BJ (cell line): ENCODE data around the gene CYP2S1. TPM values are rescaled to one million over a fixed set of nuclear protein-coding genes. Genes with fewer than 3 reads are reported as not detected.
"Not testable (repeated sequence)": the region's sequence is repeated elsewhere in the genome, so short reads cannot be mapped to it uniquely, and the experiment has no call there.

Experiments used
- CTCF ChIA-PET: fragments of 350-600 bp; formaldehyde crosslinking; extraction: SDS; loops from one replicate; lab custom pipeline; 2021; ENCODE audit warnings: antibody characterized with exemption, inconsistent platforms; lab: Yijun Ruan, JAX
- POLR2A ChIA-PET: fragments of 300-600 bp; sonication (Branson Sonifier 250); formaldehyde crosslinking; extraction: SDS; loops from one replicate; lab custom pipeline; 2021; ENCODE audit warnings: antibody characterized with exemption; lab: Charles Lee
- DNase-seq: peaks from one replicate; pipeline ENCODE4 v3.0.0-alpha.2; 2011; ENCODE audit warnings: low read depth
- H3K27me3 ChIP-seq: 2 replicates; pipeline ENCODE4 v1.6.0; 2011; ENCODE audit warnings: low read length; ENCODE audit not compliant: control insufficient read depth, insufficient read depth
- H3K36me3 ChIP-seq: 2 replicates; pipeline ENCODE4 v1.5.1; 2011; ENCODE audit warnings: low read length; ENCODE audit not compliant: control insufficient read depth, insufficient read depth
- H3K4me3 ChIP-seq: 2 replicates; pipeline ENCODE4 v1.5.1; 2011; ENCODE audit warnings: low read depth, mild to moderate bottlenecking, control low read depth, low read length
- polyA plus RNA-seq: library from polyadenylated mRNA; depleted of rRNA; stranded (reverse); fragments of >200 nt; gene quantifications from 2 replicates; pipeline ENCODE4 v1.2.3, GENCODE V29; 2011
- TF ChIP-seq, protein P1 (sequence below): IDR thresholded peaks from 2 replicates; pipeline ENCODE4 v1.5.1; 2011; ENCODE audit warnings: low read depth, mild to moderate bottlenecking, control low read depth, inconsistent platforms, low read length, moderate library complexity; ENCODE audit not compliant: insufficient read depth

The CYP2S1 gene
- polyA plus RNA-seq, 1 experiment: 0.27 TPM

DNA sequence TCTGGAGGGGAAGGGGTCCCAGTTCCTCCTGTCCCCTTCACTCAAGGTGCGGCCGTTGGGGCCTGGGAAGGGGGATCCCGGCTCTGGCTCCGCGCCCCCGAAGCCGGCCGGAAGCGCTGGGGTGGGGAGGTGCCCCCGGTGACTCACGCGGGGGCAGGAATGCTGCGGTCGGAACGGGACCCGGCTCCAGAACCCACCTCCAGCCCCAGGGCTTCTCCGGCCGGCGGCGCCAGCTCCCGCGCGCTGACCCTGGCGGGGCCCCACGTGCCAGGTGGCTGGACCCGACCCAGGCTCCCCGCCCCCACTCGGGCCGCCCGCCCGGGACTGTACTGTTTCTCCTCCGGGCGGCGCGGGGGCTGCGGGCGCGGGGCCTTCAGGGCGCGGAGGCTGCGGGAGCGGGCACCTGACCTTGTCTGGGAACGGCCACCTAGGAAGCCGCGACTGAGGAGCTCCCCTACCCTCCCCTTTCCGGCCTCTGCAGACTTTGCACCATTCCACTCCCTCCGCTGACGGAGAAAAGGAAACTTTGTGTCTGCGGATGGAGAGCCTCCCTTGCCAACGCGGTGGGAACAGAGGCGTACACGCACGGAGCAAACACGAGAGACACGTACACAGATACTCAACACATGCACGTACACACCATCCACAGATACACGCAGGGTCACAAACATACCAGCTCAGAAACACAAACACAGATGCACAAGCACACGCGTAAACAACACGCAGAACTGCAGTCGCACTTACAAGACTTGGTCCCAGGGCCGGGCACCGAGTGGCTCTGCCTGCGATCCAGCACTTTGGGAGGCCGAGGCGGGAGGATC is 33.2 kb downstream of the CYP2S1 start:
- Histone ChIP-seq H3K27me3 (no peaks in the 10 kb centered on the region), H3K4me3 (peak overlapping the region; percentile 31), H3K36me3 (peaks cover 28% of the 10 kb centered on the region)
- CTCF ChIA-PET: interaction anchor here (0.6 to 4.1 kb wide), 6 partner anchors 11 to 33 kb away, joined by 3 to 27 read pairs (median 4); no protein-coding TSS in a partner anchor
- POLR2A ChIA-PET: interaction anchor here (0.7 to 0.8 kb wide), 2 partner anchors 449 to 944 kb away, joined by 3 to 4 read pairs; no protein-coding TSS in a partner anchor
- TF ChIP-seq, protein P1, sequence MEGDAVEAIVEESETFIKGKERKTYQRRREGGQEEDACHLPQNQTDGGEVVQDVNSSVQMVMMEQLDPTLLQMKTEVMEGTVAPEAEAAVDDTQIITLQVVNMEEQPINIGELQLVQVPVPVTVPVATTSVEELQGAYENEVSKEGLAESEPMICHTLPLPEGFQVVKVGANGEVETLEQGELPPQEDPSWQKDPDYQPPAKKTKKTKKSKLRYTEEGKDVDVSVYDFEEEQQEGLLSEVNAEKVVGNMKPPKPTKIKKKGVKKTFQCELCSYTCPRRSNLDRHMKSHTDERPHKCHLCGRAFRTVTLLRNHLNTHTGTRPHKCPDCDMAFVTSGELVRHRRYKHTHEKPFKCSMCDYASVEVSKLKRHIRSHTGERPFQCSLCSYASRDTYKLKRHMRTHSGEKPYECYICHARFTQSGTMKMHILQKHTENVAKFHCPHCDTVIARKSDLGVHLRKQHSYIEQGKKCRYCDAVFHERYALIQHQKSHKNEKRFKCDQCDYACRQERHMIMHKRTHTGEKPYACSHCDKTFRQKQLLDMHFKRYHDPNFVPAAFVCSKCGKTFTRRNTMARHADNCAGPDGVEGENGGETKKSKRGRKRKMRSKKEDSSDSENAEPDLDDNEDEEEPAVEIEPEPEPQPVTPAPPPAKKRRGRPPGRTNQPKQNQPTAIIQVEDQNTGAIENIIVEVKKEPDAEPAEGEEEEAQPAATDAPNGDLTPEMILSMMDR: no peak
- DNase-seq: peak; percentile 26

DNA sequence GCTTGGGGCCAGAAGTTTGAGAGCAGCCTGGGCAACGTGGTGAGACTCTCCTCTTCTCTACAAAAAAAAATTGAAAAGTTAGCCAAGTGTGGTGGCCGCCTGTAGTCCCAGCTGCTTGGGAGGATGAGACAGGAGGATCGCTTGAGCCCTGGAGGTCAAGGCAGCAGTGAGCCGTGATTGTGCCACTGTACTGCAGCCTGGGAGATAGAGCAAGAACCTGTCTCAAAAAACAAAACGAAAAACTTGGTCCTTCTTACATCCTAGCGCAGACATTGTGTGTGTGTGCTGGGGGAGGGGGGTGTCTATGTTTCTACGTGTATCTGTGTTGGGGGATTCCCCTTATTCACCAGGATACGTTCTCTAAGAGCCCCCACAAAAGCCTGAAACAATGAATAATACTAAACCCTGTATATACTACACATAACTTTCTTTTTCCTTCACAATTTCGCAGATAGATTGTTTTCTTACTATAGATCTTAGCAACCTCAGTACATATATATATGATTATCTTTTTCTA is 33.9 kb downstream of the CYP2S1 start:
- CTCF ChIA-PET: interaction anchor here (0.6 to 4.1 kb wide), 5 partner anchors 16 to 33 kb away, joined by 3 to 27 read pairs (median 3); no protein-coding TSS in a partner anchor
- Histone ChIP-seq H3K4me3 (no peak overlapping the region), H3K27me3 (no peaks in the 10 kb centered on the region), H3K36me3 (peaks cover 23% of the 10 kb centered on the region)
- TF ChIP-seq, protein P1: no peak
- no peak for DNase-seq
- POLR2A ChIA-PET: no interaction called here

DNA sequence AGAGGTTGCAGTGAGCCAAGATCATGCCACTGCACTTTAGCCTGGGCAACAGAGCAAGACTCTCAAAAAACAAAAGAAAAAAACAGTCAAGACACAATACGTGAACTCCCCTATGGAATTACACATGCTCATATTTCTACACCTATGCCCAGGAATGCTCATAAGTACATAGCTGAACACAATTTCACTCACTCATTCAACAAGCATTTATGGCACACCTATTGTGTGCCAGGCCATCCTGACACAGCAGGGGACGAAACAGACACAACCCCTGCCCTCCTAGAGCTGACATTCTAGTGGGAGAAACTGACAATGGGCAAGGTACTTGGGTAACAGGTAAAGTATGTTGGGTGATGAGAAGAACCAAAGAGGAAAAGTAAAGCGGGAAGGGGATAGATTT is 35.5 kb downstream of the CYP2S1 start:
- Histone ChIP-seq H3K27me3 (no peaks in the 10 kb centered on the region), H3K4me3 (no peak overlapping the region), H3K36me3 (peaks cover 22% of the 10 kb centered on the region)
- TF ChIP-seq, protein P1: no peak
- ChIA-PET CTCF (interaction anchor here (1.2 kb wide), 1 partner anchor 34 kb away, joined by 3 read pairs; no protein-coding TSS in a partner anchor), POLR2A (no interaction called here)
- DNase-seq: no peak

DNA sequence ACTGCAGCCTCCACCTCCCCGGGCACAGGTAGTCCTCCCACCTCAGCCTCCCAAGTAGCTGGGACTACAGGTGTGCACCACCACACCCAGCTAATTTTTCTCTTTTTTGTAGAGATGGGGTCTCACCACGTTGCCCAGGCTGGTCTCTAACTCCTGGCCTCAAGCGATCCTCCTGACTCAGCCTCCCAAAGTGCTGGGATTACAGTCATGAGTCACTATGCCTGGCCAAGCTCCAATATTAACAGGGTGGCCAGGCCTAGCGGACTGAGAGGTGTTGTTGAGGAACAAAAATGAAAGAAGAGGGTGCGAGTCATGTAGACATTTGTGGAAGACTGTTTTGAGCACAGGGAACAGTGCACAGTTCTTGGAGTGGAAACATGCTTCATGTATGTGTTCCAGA is 36.3 kb downstream of the CYP2S1 start:
- DNase-seq, H3K4me3 ChIP-seq, POLR2A ChIA-PET, H3K27me3 ChIP-seq: not testable (repeated sequence)
- peaks cover 26% of the 10 kb centered on the region for H3K36me3 ChIP-seq
- CTCF ChIA-PET: interaction anchor here (1.2 kb wide), 1 partner anchor 33 kb away, joined by 3 read pairs; no protein-coding TSS in a partner anchor

DNA sequence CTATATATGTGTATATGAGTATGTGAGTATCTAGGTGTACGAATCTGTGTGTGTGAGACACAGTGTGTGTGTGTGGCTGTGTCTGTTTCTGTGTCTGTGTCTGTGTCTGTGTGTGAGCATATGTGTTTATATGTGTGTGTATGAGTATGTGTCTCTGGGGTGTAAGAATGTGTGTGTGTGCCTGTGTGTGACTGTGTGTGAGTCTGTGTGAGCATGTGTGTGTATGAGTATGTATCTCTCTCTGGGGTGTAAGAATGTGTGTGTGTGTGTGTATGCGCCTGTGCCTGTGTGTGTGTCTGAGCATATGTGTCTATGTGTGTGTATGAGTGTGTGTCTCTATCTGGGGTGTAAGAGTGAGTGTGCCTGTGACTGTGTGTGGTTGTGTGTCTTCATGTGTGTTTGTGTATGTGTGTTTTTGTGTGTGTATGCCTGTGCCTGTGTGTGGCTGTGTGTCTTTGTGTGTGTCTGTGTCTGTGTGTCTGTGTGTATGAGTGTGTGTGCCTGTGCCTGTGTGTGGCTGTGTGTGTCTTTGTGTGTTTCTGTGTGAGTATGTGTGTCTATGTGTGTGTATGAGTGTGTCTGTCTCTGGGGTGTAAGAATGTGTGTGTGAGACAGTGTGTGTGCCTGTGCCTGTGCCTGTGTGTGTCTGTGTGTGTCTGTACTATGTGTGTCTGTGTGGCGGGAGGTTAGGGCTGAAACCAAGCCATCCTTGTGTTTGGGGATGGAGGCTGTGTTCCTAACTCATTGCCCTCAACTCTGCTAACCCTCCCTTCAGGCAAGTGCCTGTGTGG is 37.2 kb downstream of the CYP2S1 start:
- CTCF ChIA-PET: interaction anchor here (0.9 to 1.6 kb wide), 2 partner anchors 32 to 92 kb away, joined by 3 to 5 read pairs; no protein-coding TSS in a partner anchor
- Histone ChIP-seq H3K36me3 (peaks cover 26% of the 10 kb centered on the region), H3K4me3 (no peak overlapping the region), H3K27me3 (no peaks in the 10 kb centered on the region)
- DNase-seq: no peak
- POLR2A ChIA-PET: no interaction called here
- TF ChIP-seq, protein P1: no peak
